GM12878 (cell line): ENCODE measurements around the gene MGLL. TPM values are rescaled to one million over a fixed set of nuclear protein-coding genes. Genes with fewer than 3 reads are reported as not detected.

Experiments used
- ATAC-seq: fragments of 200-7000 bp; cut with Tn5 transposase; 3 replicates; pipeline ENCODE4 v1.9.1; 2020; ENCODE audit warnings: mild to moderate bottlenecking, moderate library complexity
- BruUV-seq: library from RNA; stranded (reverse); fragments of 400-500 nt; replicated peaks from 2 replicates; lab custom pipeline; 2021; lab: Mats Ljungman, UMichigan
- CTCF ChIA-PET: fragments of 300-600 bp; sonication (Branson Sonifier 250); formaldehyde crosslinking; extraction: SDS; loops from one replicate; lab custom pipeline; 2021; ENCODE audit warnings: inconsistent platforms; lab: Yijun Ruan, JAX
- POLR2A ChIA-PET: fragments of 350-600 bp; formaldehyde crosslinking; extraction: SDS; loops from one replicate; lab custom pipeline; 2021; ENCODE audit warnings: inconsistent platforms; lab: Charles Lee
- RAD21 ChIA-PET: fragments of 300-600 bp; sonication (Branson Sonifier 250); formaldehyde crosslinking; loops from one replicate; lab custom pipeline; 2023; ENCODE audit warnings: antibody characterized with exemption; ENCODE audit not compliant: unreplicated experiment; lab: Charles Lee
- SMC1A ChIA-PET: fragments of 300-600 bp; sonication (Branson Sonifier 250); formaldehyde crosslinking; loops from one replicate; lab custom pipeline; 2023; ENCODE audit not compliant: unreplicated experiment, uncharacterized antibody; lab: Charles Lee
- DNase-seq: peaks from one replicate; pipeline ENCODE4 v3.0.0-alpha.2; 2011; ENCODE audit warnings: low read depth, low spot score
- FAIRE-seq: peaks from 3 replicates; lab custom pipeline; 2011; peaks lifted over from hg19 to GRCh38; lab: Jason Lieb, UNC
- H2AFZ ChIP-seq: 2 replicates; pipeline ENCODE4 v1.6.0; 2011; ENCODE audit warnings: low read depth, low read length, control low read depth; ENCODE audit not compliant: control insufficient read depth
- H3K27ac ChIP-seq: 2 replicates; pipeline ENCODE4 v1.5.1; 2011; ENCODE audit warnings: control low read depth; ENCODE audit not compliant: control insufficient read depth, insufficient read depth
- H3K27me3 ChIP-seq, 2 experiments: replicated peaks in 1 of 2; 2 replicates each; pipeline versions ENCODE4 v1.6.0 to v1.6.1; 2011; ENCODE audit warnings: low read length in 1 of 2; ENCODE audit not compliant: control insufficient read depth in 2 of 2, insufficient read depth in 2 of 2
- H3K36me3 ChIP-seq, 2 experiments: 2 replicates each; pipeline ENCODE4 v1.5.1; 2011; ENCODE audit warnings: low read length in 1 of 2; ENCODE audit not compliant: control insufficient read depth in 2 of 2, insufficient read depth in 2 of 2
- H3K4me1 ChIP-seq: 2 replicates; pipeline ENCODE4 v1.6.1; 2011; ENCODE audit warnings: mild to moderate bottlenecking, low read length, moderate library complexity, mixed read lengths; ENCODE audit not compliant: control insufficient read depth, insufficient read depth
- H3K4me2 ChIP-seq: 2 replicates; pipeline ENCODE4 v1.6.0; 2011; ENCODE audit warnings: control low read depth; ENCODE audit not compliant: control insufficient read depth, insufficient read depth
- H3K4me3 ChIP-seq: fragments of 200-600 bp; sonication (generic); 2 replicates; pipeline ENCODE4 v1.5.1; 2016
- H3K79me2 ChIP-seq: 2 replicates; pipeline ENCODE4 v1.6.0; 2011; ENCODE audit warnings: low read length; ENCODE audit not compliant: control insufficient read depth, insufficient read depth
- H3K9ac ChIP-seq: 2 replicates; pipeline ENCODE4 v1.8.0; 2011; ENCODE audit warnings: low read length, control low read depth, mixed read lengths; ENCODE audit not compliant: control insufficient read depth, insufficient read depth
- H3K9me3 ChIP-seq: replicated peaks from 3 replicates; pipeline ENCODE4 v1.5.1; 2011; ENCODE audit warnings: mild to moderate bottlenecking, low read length; ENCODE audit not compliant: control insufficient read depth, insufficient read depth
- H4K20me1 ChIP-seq: 2 replicates; pipeline ENCODE4 v1.6.0; 2011; ENCODE audit not compliant: control insufficient read depth, insufficient read depth
- BACH1 ChIP-seq: fragments of 450-650 bp; IDR thresholded peaks from 2 replicates; pipeline ENCODE4 v1.6.1; 2017; ENCODE audit warnings: mild to moderate bottlenecking, borderline replicate concordance
- BMI1 ChIP-seq: fragments of 450-650 bp; IDR thresholded peaks from 2 replicates; pipeline ENCODE4 v1.6.1; 2016; ENCODE audit warnings: mild to moderate bottlenecking, moderate library complexity, borderline replicate concordance
- BRCA1 ChIP-seq: IDR thresholded peaks from 2 replicates; pipeline ENCODE4 v1.6.1; 2011; ENCODE audit warnings: low read depth, low read length, improper control_type of control experiment
- E2F8 ChIP-seq: fragments of 450-650 bp; IDR thresholded peaks from 2 replicates; pipeline ENCODE4 v1.6.1; 2018; ENCODE audit warnings: mild to moderate bottlenecking, low read depth, moderate library complexity; ENCODE audit not compliant: partially characterized antibody
- EED ChIP-seq: sonication (generic); IDR thresholded peaks from 2 replicates; pipeline ENCODE4 v1.6.1; 2016; ENCODE audit warnings: antibody characterized with exemption, low read depth
- FOS ChIP-seq: IDR thresholded peaks from 3 replicates; pipeline ENCODE4 v1.6.1; 2011; ENCODE audit warnings: borderline replicate concordance; ENCODE audit not compliant: insufficient read length; ENCODE audit errors: extremely low read depth
- GATAD2B ChIP-seq: fragments of 450-650 bp; conservative IDR thresholded peaks from 2 replicates; pipeline ENCODE4 v1.6.1; 2017; ENCODE audit warnings: low read depth, mild to moderate bottlenecking, moderate library complexity
- IRF3 ChIP-seq: fragments of 450-650 bp; IDR thresholded peaks from 2 replicates; pipeline ENCODE4 v1.6.1; 2014; ENCODE audit warnings: mild to moderate bottlenecking
- KDM1A ChIP-seq: fragments of 200-600 bp; sonication (generic); IDR thresholded peaks from 2 replicates; pipeline ENCODE4 v1.6.1; 2016; ENCODE audit warnings: borderline replicate concordance
- MEF2B ChIP-seq: fragments of 450-650 bp; IDR thresholded peaks from 2 replicates; pipeline ENCODE4 v1.6.1; 2018; ENCODE audit warnings: mild to moderate bottlenecking, moderate library complexity; ENCODE audit not compliant: partially characterized antibody, poor library complexity, severe bottlenecking
- MTA3 ChIP-seq: IDR thresholded peaks from 2 replicates; pipeline ENCODE4 v1.6.1; 2012; ENCODE audit warnings: low read length, inconsistent platforms, borderline replicate concordance
- PKNOX1 ChIP-seq: fragments of 450-650 bp; IDR thresholded peaks from 2 replicates; pipeline ENCODE4 v1.6.1; 2016; ENCODE audit warnings: mild to moderate bottlenecking
- POLR2AphosphoS5 ChIP-seq: IDR thresholded peaks from 2 replicates; pipeline ENCODE4 v1.6.1; 2011; ENCODE audit warnings: mild to moderate bottlenecking, low read length, inconsistent platforms
- SIX5 ChIP-seq: IDR thresholded peaks from 2 replicates; pipeline ENCODE4 v1.6.1; 2011; ENCODE audit warnings: mild to moderate bottlenecking, low read depth, low read length, moderate library complexity; ENCODE audit not compliant: severe bottlenecking
- STAT3 ChIP-seq: IDR thresholded peaks from 2 replicates; pipeline ENCODE4 v1.6.1; 2011; ENCODE audit warnings: low read depth, low read length, improper control_type of control experiment
- USF1 ChIP-seq: IDR thresholded peaks from 2 replicates; pipeline ENCODE4 v1.6.1; 2011; ENCODE audit warnings: borderline replicate concordance, low read depth, mild to moderate bottlenecking, moderate library complexity, mixed read lengths, low read length; ENCODE audit not compliant: insufficient read depth; ENCODE audit errors: extremely low read length
- YBX1 ChIP-seq: fragments of 450-650 bp; IDR thresholded peaks from 2 replicates; pipeline ENCODE4 v1.6.1; 2016; ENCODE audit warnings: antibody characterized with exemption
- ZNF384 ChIP-seq: IDR thresholded peaks from 2 replicates; pipeline ENCODE4 v1.6.1; 2012; ENCODE audit warnings: low read depth, mild to moderate bottlenecking, low read length, improper control_type of control experiment, borderline replicate concordance
- WGBS: methylation state at CpG from one replicate; pipeline ENCODE4 v1.1.6; 2016; ENCODE audit warnings: low lambda C conversion rate; ENCODE audit not compliant: insufficient replicate concordance, insufficient coverage; ENCODE audit errors: missing lambda C conversion rate; 5-methylcytosine and 5-hydroxymethylcytosine counted together
- in situ Hi-C: fragments of 300-500 bp; cut with MboI; formaldehyde crosslinking; loops from 9 replicates; pipeline ENCODE4 v1.14.3; 2018; ENCODE audit warnings: mixed read lengths
- intact Hi-C: fragments of 100-400 bp; cut with micrococcal nuclease; formaldehyde crosslinking; loops from one replicate; pipeline ENCODE4 v1.14.2; 2022; ENCODE audit not compliant: unreplicated experiment
- polyA plus RNA-seq, 11 experiments: library from polyadenylated mRNA; depleted of rRNA in 4 of 11; unstranded in 6 of 11; stranded (reverse) in 5 of 11; fragments of >200 nt; fragmentation: Nextera tagmentation in 4 of 11; fragmentation: Illumina TruSeq in 1 of 11; extraction: Ambion mirVana in 4 of 11; extraction: Trizol in 1 of 11; gene quantifications; 1 replicate in 1 of 11; 2 replicates in 10 of 11; pipeline versions ENCODE4 v1.2.1 to v1.2.3, GENCODE V29; 2011 to 2016; ENCODE audit warnings: inconsistent platforms in 2 of 11, missing spikeins in 2 of 11, low read depth in 1 of 11
- total RNA-seq, 4 experiments: library from RNA; depleted of rRNA in 3 of 4; stranded (reverse); fragments of >200 nt in 3 of 4; fragmentation: Illumina TruSeq in 1 of 4; extraction: Trizol in 1 of 4; gene quantifications; 2 replicates each; pipeline versions ENCODE4 v1.2.1 to v1.2.3, GENCODE V29; 2013 to 2021

MGLL gene
- total and polyA plus RNA-seq, 10 of the 15 experiments (the other 5 are each of a cell fraction or from before 2014, with no cell fraction given) = 44.9 to 177 (median 72.9) TPM

- Histone ChIP-seq H3K4me2 (peak overlapping the region; percentile 94), H3K9ac (peak overlapping the region; percentile 93), H3K4me1 (peaks cover 74% of the 10 kb centered on the region), H3K79me2 (peaks cover 55% of the 10 kb centered on the region), H3K9me3 (no peaks in the 10 kb centered on the region), H3K4me3 (peak overlapping the region; percentile 63; the same call in 1 of the 2 replicates), H4K20me1 (no peaks in the 10 kb centered on the region), H3K36me3 (peaks cover 0 to 2% of the 10 kb centered on the region in 2 experiments; a peak in 1 of 4 replicates), H3K27ac (peak overlapping the region; percentile 99), H3K27me3 (no peaks in the 10 kb centered on the region), H2AFZ (peak overlapping the region; percentile 50)
- ChIA-PET SMC1A (interaction anchor here (0.8 to 9.6 kb wide), 17 partner anchors 11 to 207 kb away, joined by 3 to 205 read pairs (median 5); partner anchors contain the start of gene MGLL), CTCF (interaction anchor here (0.6 to 3.0 kb wide), 15 partner anchors 8 to 206 kb away, joined by 3 to 22 read pairs (median 4); partner anchors contain the start of gene MGLL), POLR2A (interaction anchor here (0.5 to 8.4 kb wide), 15 partner anchors 8 to 1129 kb away, joined by 3 to 116 read pairs (median 4); partner anchors contain the start of genes MCM2 and MGLL), RAD21 (interaction anchor here (1.1 to 7.7 kb wide), 16 partner anchors 12 to 206 kb away, joined by 3 to 149 read pairs (median 6); partner anchors contain the start of gene MGLL)
- in situ Hi-C loops = no loop called here
- ATAC-seq (peak; percentile 47), DNase-seq (no peak), FAIRE-seq (peak; percentile 41)
- BruUV-seq = TSS peak; percentile 33
- intact Hi-C loops = loop anchor here (2.0 to 5.0 kb wide), 4 partner anchors 57 to 157 kb away; partner anchors contain the start of gene MCM2
- WGBS = under 1% methylated on average over 8 of the region's 8 CpGs
- TF ChIP-seq USF1 (no peak), BACH1 (no peak), E2F8 (no peak), POLR2AphosphoS5 (no peak), GATAD2B (peak; percentile 37), SIX5 (no peak), EED (peak; percentile 71), BMI1 (no peak; the same call in 1 of the 2 replicates), YBX1 (no peak), IRF3 (no peak), MTA3 (no peak), MEF2B (no peak), FOS (no peak), ZNF384 (peak; percentile 69), PKNOX1 (peak; percentile 49; the same call in 1 of the 2 replicates), KDM1A (no peak), BRCA1 (no peak), STAT3 (no peak)
These were observed 68.4 kb downstream of the MGLL start for GRCh38 chr3:127753898-127754410.
